ENCODE results near the gene OR5AS1.
"Not testable (repeated sequence)": the region's sequence is repeated elsewhere in the genome, so short reads cannot be mapped to it uniquely, and the experiment has no call there.

Gene OR5AS1

GRCh38 chr11:56027354-56027753 is at the start of gene OR5AS1:
OR5AS1 (plus strand) TSS chr11:56027654; CDS start chr11:56030419, 2,765 bp downstream.
- DNase-seq, result no peak

DNA sequence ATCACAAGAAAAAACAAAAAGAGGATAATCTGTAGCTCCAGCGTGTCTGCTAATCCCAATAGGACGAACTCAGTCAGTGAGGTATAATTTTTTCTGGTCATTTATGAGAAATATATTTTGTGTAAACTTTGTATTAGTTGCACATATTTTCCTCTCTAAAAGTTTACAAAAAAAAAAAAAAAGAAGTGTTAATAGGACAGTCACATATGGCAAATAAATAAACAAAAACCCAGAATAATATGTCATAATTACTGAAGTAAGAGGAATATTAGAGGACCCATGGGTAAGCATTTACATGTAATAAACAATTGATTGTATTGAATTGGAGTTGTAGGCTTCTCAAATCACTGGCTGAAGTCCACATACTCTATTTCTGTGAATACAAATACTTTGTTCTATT is 32.9 kb upstream of the OR5AS1 start, which contains the start of gene OR5F1:
Gene OR5F1 (minus strand): TSS at position 101 of the 400 bp plus-strand sequence. CDS start 0 bp downstream, at position 101.
- DNase-seq, result no peak

DNA sequence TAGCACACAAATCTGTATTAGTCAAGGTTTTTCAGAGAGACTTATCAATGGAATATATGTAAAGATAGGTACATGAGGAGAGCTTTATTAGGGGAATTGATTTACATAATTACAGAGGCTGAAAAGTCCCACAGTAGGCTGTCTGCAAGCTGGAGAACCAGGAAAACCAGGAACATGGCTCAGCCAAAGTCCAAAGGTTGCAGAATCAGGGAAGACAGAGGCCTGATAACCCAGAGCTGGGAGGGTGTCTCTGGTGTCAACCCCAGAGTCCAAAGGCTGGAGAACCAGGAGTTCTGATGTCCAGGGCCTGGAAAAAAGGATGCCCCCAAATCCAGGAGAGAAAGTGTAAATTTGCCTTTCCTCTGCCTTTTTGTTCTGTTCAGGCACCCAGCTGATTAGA is 16.7 kb upstream of the OR5AS1 start:
- no peak for DNase-seq

- no peak for DNase-seq
These were observed 13.6 kb upstream of the OR5AS1 start for GRCh38 chr11:56013805-56014204.

DNA sequence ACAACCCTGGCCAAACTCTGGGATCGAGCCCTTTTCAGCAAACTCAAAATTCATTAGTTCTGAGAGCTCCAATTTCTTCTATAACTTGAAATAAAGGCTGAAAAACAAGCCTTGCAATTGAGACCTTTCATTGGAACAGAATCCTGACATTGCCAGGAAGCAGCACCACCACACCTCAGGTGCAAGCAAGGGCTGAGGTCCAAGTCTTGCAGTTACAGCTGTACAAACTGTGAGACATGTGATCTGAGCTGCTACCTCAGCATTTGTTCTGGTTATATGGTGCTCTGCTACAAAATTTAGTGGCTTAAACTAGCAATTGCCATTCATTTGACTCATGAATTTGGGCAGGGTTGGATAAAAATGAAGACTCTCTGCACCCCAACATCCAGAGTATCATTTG is 18.1 kb downstream of the OR5AS1 start:
- DNase-seq, result no peak

DNA sequence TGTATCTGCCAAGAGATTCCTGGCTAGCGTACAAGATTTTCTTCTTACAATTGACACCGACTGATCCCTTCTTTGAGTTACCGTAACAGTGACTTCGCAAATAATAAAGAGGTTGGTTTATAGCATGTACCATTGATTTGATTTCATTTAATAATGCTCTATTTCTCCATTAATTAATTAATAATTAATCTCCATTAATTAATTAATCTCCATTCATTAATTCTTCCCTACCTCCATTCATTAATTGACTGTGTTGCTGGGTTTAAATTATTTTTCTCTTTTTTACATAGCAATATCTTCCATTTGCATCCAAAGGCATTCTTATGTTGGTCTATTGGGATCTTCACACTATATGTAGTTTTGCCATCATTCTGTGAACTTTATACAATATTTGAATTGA is 21.0 kb downstream of the OR5AS1 start:
- DNase-seq, result no peak

DNA sequence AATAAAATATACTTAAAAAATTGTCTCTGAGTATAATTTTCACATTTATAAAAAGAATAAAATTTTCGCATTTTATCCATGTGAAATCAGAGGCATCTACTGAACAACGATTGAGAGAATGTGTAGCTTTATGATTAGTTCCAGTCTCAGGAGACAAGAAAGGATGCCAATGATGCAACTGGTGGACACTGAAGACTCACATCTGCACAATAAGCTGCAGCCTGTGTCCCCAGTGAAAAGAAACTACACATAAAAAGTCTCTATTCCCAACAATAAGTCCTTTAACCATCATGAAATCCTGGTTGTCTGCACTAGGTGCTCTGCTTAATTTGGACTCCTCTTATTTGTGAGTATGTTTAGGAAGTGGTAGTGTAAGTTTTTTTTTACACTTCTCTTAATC is 22.0 kb downstream of the OR5AS1 start:
- no peak for DNase-seq

DNA sequence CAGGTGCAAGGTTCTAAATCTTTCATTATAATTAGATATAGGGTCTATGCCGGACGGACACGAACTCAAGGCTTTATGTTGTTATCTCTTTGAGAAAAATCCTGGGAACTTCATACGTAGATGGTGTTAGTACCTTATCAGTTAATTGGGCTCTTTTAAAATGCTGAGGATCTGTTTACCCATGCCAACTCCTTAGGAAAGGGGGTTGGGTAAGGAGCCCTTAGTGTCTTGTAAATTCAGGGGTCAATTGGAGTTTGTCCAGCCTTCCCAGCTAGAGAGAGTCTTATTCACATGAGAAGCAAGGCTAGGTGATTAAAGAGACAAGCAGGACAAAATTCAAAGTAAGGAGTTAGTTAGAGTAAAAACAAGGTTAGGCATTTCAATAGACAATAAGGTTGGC is 28.9 kb downstream of the OR5AS1 start:
- DNase-seq, result not testable (repeated sequence)

DNA sequence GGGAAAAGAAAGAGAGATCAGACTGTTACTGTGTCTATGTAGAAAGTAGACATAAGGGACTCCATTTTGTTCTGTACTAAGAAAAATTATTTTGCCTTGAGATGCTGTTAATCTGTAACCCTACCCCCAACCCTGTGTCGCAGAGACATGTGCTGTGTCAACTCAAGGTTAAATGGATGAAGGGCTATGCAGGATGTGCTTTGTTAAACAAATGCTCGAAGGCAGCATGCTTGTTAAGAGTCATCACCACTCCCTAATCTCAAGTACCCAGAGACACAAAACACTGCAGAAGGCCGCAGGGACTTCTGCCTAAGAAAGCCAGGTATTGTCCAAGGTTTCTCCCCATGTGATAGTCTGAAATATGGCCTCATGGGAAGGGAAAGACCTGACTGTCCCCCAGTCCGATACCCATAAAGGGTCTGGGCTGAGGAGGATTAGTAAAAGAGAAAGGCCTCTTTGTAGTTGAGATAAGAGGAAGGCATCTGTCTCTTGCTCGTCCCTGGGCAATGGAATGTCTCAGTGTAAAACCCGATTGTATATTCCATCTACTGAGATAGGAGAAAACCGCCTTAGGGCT is 30.3 kb downstream of the OR5AS1 start:
- not testable (repeated sequence) for DNase-seq

DNA sequence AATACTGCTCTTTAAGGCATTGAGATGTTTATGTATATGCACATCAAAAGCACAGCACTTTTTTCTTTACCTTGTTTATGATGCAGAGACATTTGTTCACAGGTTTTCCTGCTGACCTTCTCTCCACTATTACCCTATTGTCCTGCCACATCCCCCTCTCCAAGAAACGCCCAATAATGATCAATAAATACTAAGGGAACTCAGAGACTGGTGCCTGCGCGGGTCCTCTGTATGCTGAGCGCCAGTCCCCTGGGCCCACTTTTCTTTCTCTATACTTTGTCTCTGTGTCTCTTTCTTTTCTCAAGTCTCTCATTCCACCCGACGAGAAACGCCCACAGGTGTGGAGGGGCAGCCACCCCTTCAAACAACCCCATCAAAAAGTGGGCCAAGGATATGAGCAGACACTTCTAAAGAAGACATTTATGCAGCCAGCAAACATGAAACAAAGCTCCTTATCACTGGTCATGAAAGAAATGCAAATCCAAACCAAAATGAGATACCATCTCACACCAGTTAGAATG is 30.9 kb downstream of the OR5AS1 start:
- DNase-seq, result not testable (repeated sequence)

DNA sequence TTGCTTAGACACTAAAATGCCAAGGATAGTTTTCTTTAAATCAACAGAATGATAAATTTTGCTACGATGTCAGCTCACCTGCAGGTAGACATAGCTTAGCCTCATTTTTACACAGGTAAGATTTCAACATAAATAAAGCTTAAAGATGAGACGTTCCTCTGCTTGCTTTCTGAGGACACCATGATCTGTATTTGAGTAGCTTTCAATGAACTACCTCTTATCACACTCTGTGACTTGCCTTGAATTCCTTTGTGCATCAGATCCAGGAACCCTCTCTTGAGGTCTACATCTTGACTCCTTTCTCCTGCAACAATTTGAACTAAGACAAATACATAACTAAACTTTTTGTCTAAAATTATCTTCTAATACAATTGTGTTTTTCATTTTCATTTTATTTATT is 39.5 kb downstream of the OR5AS1 start:
- no peak for DNase-seq

Data from NCI-H2171 treated with DMSO at 0.1 percent for 48 hours (cell line).